ENCODE measurements around the gene SYNJ1. TPM values are rescaled to one million over a fixed set of nuclear protein-coding genes. Genes with fewer than 3 reads are reported as not detected.

Gene SYNJ1
- total and polyA plus RNA-seq, 7 donors, result 5.9 to 14.8 (median 10.8) TPM

DNA sequence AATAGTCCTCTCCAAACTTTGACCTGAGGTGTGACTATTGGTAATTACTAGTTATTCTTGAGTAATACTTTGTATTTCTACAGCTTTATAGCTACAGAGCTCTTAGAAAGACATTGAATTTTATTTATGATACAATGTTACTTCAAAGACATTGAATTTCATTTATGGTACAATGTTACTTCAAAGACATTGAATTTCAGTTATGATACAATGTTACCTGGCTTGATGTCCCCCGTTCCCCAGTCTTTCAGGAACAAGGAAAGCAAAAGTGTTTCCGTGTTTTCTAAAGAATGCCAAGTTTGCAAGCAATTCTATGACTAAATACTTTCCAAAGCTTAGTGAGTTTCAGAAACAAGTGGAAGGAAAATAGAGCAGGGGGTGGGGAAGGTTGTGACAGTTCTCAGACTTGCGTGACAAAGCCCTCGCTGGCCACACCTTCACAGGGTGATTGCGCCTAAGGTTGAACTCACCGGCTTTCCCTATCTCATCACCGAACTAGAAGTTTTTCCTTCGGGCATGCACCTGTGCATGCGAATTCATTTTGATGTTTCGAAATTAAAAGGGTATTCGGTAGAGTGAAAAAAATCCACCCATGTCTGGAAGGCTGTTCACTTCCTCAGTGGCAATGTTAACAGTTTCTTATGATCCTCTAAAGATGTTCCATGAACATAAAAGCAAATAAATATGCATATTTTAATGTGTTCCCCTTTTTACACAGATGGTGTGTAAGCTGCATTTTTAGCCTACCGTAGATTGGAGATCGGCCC lies 44.7 kb upstream of the SYNJ1 start:
- ATAC-seq (peak in 1 of 4 donors; percentile 41), DNase-seq (peak in 1 of 2 donors; percentile 60)
- Histone ChIP-seq H3K4me1 (peaks cover 28% of the 10 kb centered on the region), H3K27ac (peak overlapping the region; percentile 83), H3K9me3 (no peaks in the 10 kb centered on the region), H3K27me3 (ENCODE audit: insufficient read depth in 3 of 3, low read length in 2 of 3) (no peaks in the 10 kb centered on the region), H3K36me3 (ENCODE audit: insufficient read depth in 1 of 2, low read depth in 1 of 2) (peaks cover 0 to 15% of the 10 kb centered on the region in 2 donors), H3K4me3 (peak overlapping the region; percentile 80)
- intact Hi-C loops (cut with DNase I), result no loop called here
- WGBS, 3 donors, result 26 to 51% (median 33%) methylated on average over 13 of the region's 13 CpGs
- TF ChIP-seq, protein P1, sequence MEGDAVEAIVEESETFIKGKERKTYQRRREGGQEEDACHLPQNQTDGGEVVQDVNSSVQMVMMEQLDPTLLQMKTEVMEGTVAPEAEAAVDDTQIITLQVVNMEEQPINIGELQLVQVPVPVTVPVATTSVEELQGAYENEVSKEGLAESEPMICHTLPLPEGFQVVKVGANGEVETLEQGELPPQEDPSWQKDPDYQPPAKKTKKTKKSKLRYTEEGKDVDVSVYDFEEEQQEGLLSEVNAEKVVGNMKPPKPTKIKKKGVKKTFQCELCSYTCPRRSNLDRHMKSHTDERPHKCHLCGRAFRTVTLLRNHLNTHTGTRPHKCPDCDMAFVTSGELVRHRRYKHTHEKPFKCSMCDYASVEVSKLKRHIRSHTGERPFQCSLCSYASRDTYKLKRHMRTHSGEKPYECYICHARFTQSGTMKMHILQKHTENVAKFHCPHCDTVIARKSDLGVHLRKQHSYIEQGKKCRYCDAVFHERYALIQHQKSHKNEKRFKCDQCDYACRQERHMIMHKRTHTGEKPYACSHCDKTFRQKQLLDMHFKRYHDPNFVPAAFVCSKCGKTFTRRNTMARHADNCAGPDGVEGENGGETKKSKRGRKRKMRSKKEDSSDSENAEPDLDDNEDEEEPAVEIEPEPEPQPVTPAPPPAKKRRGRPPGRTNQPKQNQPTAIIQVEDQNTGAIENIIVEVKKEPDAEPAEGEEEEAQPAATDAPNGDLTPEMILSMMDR (IDR thresholded peaks at IDR 0.05), result no peak

DNA sequence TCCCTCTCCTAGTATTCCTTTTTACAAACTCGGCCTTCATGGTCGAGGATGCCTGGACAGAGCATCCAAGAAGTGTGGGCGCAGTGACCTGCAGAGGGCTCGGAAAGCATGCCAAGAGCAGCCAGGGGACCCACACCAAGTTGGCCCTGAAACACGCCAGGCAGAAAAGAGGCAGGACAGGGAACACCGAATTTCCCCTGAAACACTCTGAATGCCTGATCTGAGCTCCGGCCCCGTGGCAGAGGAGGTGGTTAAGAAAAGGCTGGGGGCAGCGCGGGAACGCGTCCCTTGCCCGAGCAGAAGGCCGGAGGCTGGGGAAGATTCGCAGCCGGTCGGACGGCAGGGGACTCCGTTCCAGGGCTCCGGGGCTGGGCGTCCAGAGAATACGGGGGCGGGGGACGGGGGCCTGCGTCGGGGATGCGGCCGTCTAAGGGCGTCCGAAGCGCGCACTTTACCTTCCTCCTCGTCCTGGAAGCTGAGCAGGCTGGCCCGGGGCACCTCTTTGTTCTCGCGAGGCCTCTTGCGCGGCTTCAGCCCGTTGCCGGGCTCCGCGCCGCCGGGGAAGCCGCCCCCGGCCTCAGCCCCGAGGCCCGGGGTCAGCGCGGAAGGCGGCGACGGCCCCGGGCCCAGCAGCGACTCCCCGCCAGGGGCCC lies 43.2 kb upstream of the SYNJ1 start:
- H3K36me3 ChIP-seq (ENCODE audit: insufficient read depth in 1 of 2, low read depth in 1 of 2), result peaks cover 0 to 29% of the 10 kb centered on the region in 2 donors
- H3K9me3 ChIP-seq, result no peaks in the 10 kb centered on the region
- H3K27me3 ChIP-seq (ENCODE audit: insufficient read depth in 3 of 3, low read length in 2 of 3), result no peaks in the 10 kb centered on the region
- WGBS, 3 donors, result 0 to 1% (median 1%) methylated on average over 45 to 56 of the region's 56 CpGs
- ATAC-seq, result peak; percentile 56 to 70 (median 64)
- peak overlapping the region; percentile 80 for H3K4me3 ChIP-seq
- peaks cover 28% of the 10 kb centered on the region for H3K4me1 ChIP-seq
- H3K27ac ChIP-seq, result peak overlapping the region; percentile 90
- TF ChIP-seq, protein P1 (IDR thresholded peaks at IDR 0.05), result no peak
- peak; percentile 59 to 74 for DNase-seq
- intact Hi-C loops (cut with DNase I), result loop anchor here in 1 of 2 donors (2.0 kb wide), 1 partner anchor 42 kb away; the partner anchor contains the start of gene SYNJ1

DNA sequence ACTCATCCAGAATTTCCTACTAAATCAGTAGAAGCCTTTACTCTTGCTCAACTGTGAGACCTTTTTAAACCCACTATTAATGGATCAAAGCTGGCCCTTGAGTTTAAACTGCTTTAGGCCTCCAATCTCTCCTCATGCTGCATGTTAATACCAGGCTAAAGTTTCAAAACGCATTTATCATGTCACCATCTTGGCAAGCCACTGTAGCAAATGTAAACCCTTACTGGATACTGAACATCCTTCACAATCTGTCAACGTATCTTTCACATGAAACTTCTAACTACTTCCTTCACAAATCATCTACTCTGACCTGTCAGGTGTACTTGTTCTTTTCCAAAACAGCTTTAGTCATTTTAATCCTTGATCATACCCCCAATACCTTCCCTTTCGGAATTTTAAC lies 40.7 kb upstream of the SYNJ1 start:
- peaks cover 28% of the 10 kb centered on the region for H3K4me1 ChIP-seq
- H3K4me3 ChIP-seq, result no peak overlapping the region
- H3K36me3 ChIP-seq (ENCODE audit: insufficient read depth in 1 of 2, low read depth in 1 of 2), result peaks cover 2 to 40% of the 10 kb centered on the region in 2 donors
- no peak for DNase-seq
- 29 to 45% (median 30%) methylated on average over 3 of the region's 3 CpGs for WGBS, 3 donors
- ATAC-seq, result no peak
- no peak overlapping the region for H3K27ac ChIP-seq
- TF ChIP-seq, protein P1 (IDR thresholded peaks at IDR 0.05), result no peak
- H3K27me3 ChIP-seq (ENCODE audit: insufficient read depth in 3 of 3, low read length in 2 of 3), result no peaks in the 10 kb centered on the region
- no peaks in the 10 kb centered on the region for H3K9me3 ChIP-seq
- intact Hi-C loops (cut with DNase I), result loop anchor here in 1 of 2 donors (5.0 kb wide), 1 partner anchor 41 kb away; the partner anchor contains the start of gene SYNJ1

DNA sequence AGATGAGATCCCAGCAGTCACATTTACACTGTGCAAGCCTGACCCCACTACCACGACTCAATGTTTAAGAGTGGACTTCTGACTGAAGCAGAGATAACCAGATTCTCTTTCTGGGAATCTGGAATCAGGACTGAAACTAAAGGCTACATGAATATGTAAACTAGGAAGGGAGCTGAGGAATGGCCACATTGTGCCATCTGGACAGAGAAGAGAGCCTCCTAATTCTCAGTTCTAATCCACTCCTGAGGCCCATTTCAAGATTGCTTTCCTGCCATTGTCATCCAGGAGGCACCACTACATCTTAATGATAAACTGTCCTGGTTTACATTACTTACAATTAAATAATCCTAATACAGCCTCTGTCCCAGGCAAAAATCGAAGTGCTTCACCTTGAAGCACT lies 37.2 kb upstream of the SYNJ1 start:
- 81 to 85% (median 84%) methylated on average over 2 of the region's 2 CpGs for WGBS, 3 donors
- ATAC-seq (no peak), DNase-seq (no peak)
- Histone ChIP-seq H3K4me1 (peaks cover 22% of the 10 kb centered on the region), H3K9me3 (no peaks in the 10 kb centered on the region), H3K36me3 (ENCODE audit: insufficient read depth in 1 of 2, low read depth in 1 of 2) (peaks cover 13 to 75% of the 10 kb centered on the region in 2 donors), H3K27me3 (ENCODE audit: insufficient read depth in 3 of 3, low read length in 2 of 3) (no peaks in the 10 kb centered on the region), H3K4me3 (no peak overlapping the region), H3K27ac (no peak overlapping the region)
- TF ChIP-seq, protein P1 (IDR thresholded peaks at IDR 0.05), result no peak
- intact Hi-C loops (cut with DNase I), result loop anchor here in 1 of 2 donors (5.0 kb wide), 1 partner anchor 38 kb away; the partner anchor contains the start of gene SYNJ1

Measured in psoas muscle (tissue), 8 donors.